NCI-H1694 treated with DMSO at 0.1 percent for 48 hours (cell line): ENCODE measurements around the gene AP1B1.

Experiments used
- DNase-seq: peaks from one replicate; lab custom pipeline; 2025; lab: John Stamatoyannopoulos, UW

Gene AP1B1

GRCh38 chr22:29331658-29332300, 56.6 kb downstream of the AP1B1 start:
- DNase-seq = no peak

- DNase-seq = no peak
These were observed 57.2 kb downstream of the AP1B1 start for GRCh38 chr22:29331213-29331612.

GRCh38 chr22:29330753-29331152, 57.6 kb downstream of the AP1B1 start:
- DNase-seq = no peak

- no peak for DNase-seq
These were observed 58.1 kb downstream of the AP1B1 start for GRCh38 chr22:29330291-29330690.

- no peak for DNase-seq
These were observed 58.8 kb downstream of the AP1B1 start for GRCh38 chr22:29329581-29329980.

GRCh38 chr22:29328566-29329500, 59.5 kb downstream of the AP1B1 start:
- peak; percentile 74 for DNase-seq

GRCh38 chr22:29328055-29328454, 60.3 kb downstream of the AP1B1 start:
- no peak for DNase-seq

GRCh38 chr22:29327089-29327764, 61.1 kb downstream of the AP1B1 start:
- DNase-seq = no peak

- no peak for DNase-seq
These were observed 61.9 kb downstream of the AP1B1 start for GRCh38 chr22:29326481-29326880.

GRCh38 chr22:29325785-29326315, 62.5 kb downstream of the AP1B1 start:
- DNase-seq = no peak

GRCh38 chr22:29325356-29325755, 63.0 kb downstream of the AP1B1 start:
- no peak for DNase-seq

GRCh38 chr22:29323641-29324040, 64.7 kb downstream of the AP1B1 start:
- DNase-seq = no peak

- peak; percentile 58 for DNase-seq
These were observed 67.8 kb downstream of the AP1B1 start for GRCh38 chr22:29320546-29320945.

- no peak for DNase-seq
These were observed 69.3 kb downstream of the AP1B1 start for GRCh38 chr22:29319072-29319471.

- no peak for DNase-seq
These were observed 70.4 kb downstream of the AP1B1 start for GRCh38 chr22:29317827-29318454.

- no peak for DNase-seq
These were observed 72.1 kb downstream of the AP1B1 start for GRCh38 chr22:29316141-29316828.

GRCh38 chr22:29315286-29316140, 72.9 kb downstream of the AP1B1 start, which contains the start of gene RASL10A:
Gene RASL10A, minus strand, starts transcription at chr22:29315697. Its CDS starts 451 bp downstream, at chr22:29315246.
- no peak for DNase-seq

GRCh38 chr22:29314537-29315285, 73.7 kb downstream of the AP1B1 start:
- DNase-seq = no peak
